HEK293T (cell line): ENCODE results near the gene MRPS27.

Source experiments
- BHLHE40 ChIP-seq: fragments of 450-650 bp; IDR thresholded peaks from 2 replicates; pipeline ENCODE4 v1.6.1; 2016; ENCODE audit warnings: mild to moderate bottlenecking, moderate library complexity, borderline replicate concordance
- CTBP1 ChIP-seq: fragments of 450-650 bp; IDR thresholded peaks from 2 replicates; pipeline ENCODE4 v1.6.1; 2016; ENCODE audit warnings: borderline replicate concordance
- ELF4 ChIP-seq: fragments of 450-650 bp; IDR thresholded peaks from 2 replicates; pipeline ENCODE4 v1.6.1; 2017; ENCODE audit warnings: antibody characterized with exemption
- FOXK2 ChIP-seq: fragments of 450-650 bp; IDR thresholded peaks from 2 replicates; pipeline ENCODE4 v1.6.1; 2016; ENCODE audit warnings: mild to moderate bottlenecking
- FOXM1 ChIP-seq: fragments of 450-650 bp; IDR thresholded peaks from 2 replicates; pipeline ENCODE4 v1.6.1; 2017; ENCODE audit warnings: mild to moderate bottlenecking, borderline replicate concordance
- NFRKB ChIP-seq: fragments of 450-650 bp; IDR thresholded peaks from 2 replicates; pipeline ENCODE4 v1.6.1; 2016; ENCODE audit warnings: mild to moderate bottlenecking, moderate library complexity
- SP1 ChIP-seq: fragments of 450-650 bp; IDR thresholded peaks from 2 replicates; pipeline ENCODE4 v1.6.1; 2017

DNA sequence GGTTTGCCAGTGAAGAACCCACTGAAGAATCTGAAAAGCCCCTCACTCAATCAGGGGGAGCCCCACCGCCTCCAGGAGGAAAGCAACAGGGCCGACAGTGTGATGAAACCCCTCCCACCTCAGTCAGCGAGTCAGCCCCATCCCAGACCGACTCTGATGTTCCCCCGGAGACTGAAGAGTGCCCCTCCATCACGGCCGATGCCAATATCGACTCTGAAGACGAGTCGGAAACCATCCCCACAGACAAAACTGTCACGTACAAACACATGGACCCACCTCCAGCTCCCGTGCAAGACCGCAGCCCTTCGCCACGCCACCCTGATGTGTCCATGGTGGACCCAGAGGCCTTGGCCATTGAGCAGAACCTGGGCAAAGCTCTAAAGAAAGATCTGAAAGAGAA is 120.4 kb downstream of the MRPS27 start:
- TF ChIP-seq SP1 (no peak), FOXM1 (no peak), FOXK2 (no peak), ELF4 (no peak), NFRKB (no peak), BHLHE40 (no peak), CTBP1 (no peak)
